Smooth muscle cell (in vitro differentiated cells): ENCODE results near the gene QARS1. TPM values are rescaled to one million over a fixed set of nuclear protein-coding genes. Genes with fewer than 3 reads are reported as not detected.

Source experiments
- DNase-seq: peaks from one replicate; lab custom pipeline; 2025; ENCODE audit not compliant: unreplicated experiment; lab: John Stamatoyannopoulos, UW
- H2AFZ ChIP-seq: fragments of 200-600 bp; sonication (generic); 2 replicates; pipeline ENCODE4 v1.6.0; 2016; ENCODE audit warnings: antibody characterized with exemption, low read depth, mild to moderate bottlenecking
- H3F3A ChIP-seq: fragments of 200-600 bp; sonication (generic); 2 replicates; pipeline ENCODE4 v1.6.0; 2017; ENCODE audit warnings: antibody characterized with exemption, low read depth
- H3K27ac ChIP-seq: fragments of 200-600 bp; sonication (generic); 2 replicates; pipeline ENCODE4 v1.5.1; 2016; ENCODE audit warnings: low read depth, mild to moderate bottlenecking
- H3K27me3 ChIP-seq: fragments of 200-600 bp; sonication (generic); 2 replicates; pipeline ENCODE4 v1.6.1; 2016; ENCODE audit warnings: low read depth, mild to moderate bottlenecking
- H3K36me3 ChIP-seq: fragments of 200-600 bp; sonication (generic); 2 replicates; pipeline ENCODE4 v1.5.1; 2016; ENCODE audit warnings: low read depth
- H3K4me1 ChIP-seq: fragments of 200-600 bp; sonication (generic); 2 replicates; pipeline ENCODE4 v1.5.1; 2016; ENCODE audit warnings: low read depth
- H3K4me2 ChIP-seq: fragments of 200-600 bp; sonication (generic); 2 replicates; pipeline ENCODE4 v1.6.0; 2016; ENCODE audit warnings: mild to moderate bottlenecking
- H3K4me3 ChIP-seq: fragments of 200-600 bp; sonication (generic); 2 replicates; pipeline ENCODE4 v1.5.1; 2016; ENCODE audit warnings: mild to moderate bottlenecking
- H3K79me2 ChIP-seq: fragments of 200-600 bp; sonication (generic); 2 replicates; pipeline ENCODE4 v1.6.0; 2016; ENCODE audit warnings: low read depth, mild to moderate bottlenecking
- H3K9ac ChIP-seq: fragments of 200-600 bp; sonication (generic); 2 replicates; pipeline ENCODE4 v1.6.0; 2016; ENCODE audit warnings: low read depth
- H3K9me3 ChIP-seq: fragments of 200-600 bp; sonication (generic); replicated peaks from 2 replicates; pipeline ENCODE4 v1.5.1; 2016; ENCODE audit warnings: low read depth
- H4K20me1 ChIP-seq: fragments of 200-600 bp; sonication (generic); 2 replicates; pipeline ENCODE4 v1.6.0; 2016; ENCODE audit warnings: low read depth
- WGBS: methylation state at CpG from one replicate; pipeline ENCODE4 v1.1.7; 2016; ENCODE audit warnings: low lambda C conversion rate; 5-methylcytosine and 5-hydroxymethylcytosine counted together
- polyA plus RNA-seq: library from polyadenylated mRNA; unstranded; fragments of >200 nt; fragmentation: Nextera tagmentation; extraction: Ambion mirVana; gene quantifications from 2 replicates; pipeline ENCODE4 v1.2.1, GENCODE V29; 2016
- total RNA-seq: library from RNA; depleted of rRNA; stranded (reverse); fragments of >200 nt; gene quantifications from 2 replicates; pipeline ENCODE4 v1.2.3, GENCODE V29; 2014
- TF ChIP-seq, protein P1 (sequence below): fragments of 200-600 bp; sonication (generic); IDR thresholded peaks from 2 replicates; pipeline ENCODE4 v1.5.1; 2017; ENCODE audit warnings: borderline replicate concordance, mild to moderate bottlenecking, antibody characterized with exemption; ENCODE audit not compliant: insufficient read depth, poor library complexity, severe bottlenecking

The QARS1 gene
- total and polyA plus RNA-seq, 2 experiments from 2014 or later = 114 to 135 TPM

DNA sequence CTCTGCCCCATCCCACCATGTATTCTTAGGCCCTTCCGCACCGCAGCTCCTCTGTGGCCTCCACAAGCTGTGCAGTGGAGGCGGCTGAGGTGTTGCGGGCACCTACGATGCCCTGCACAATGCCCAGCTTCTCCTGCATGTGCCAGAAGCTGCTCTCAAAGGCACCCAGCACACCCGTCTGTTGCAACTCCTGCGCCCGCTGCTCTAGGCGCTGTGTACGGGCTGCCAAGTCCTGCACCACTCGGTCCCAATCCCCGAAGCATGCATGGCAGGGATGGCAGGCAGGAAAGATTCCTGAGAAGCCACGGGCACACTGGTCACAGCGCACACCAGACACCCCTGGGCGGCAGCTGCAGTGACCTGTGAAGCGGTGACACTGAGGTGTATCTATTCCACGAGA is 19.1 kb upstream of the QARS1 start:
- Histone ChIP-seq H3K79me2 (peaks cover 21% of the 10 kb centered on the region), H4K20me1 (no peaks in the 10 kb centered on the region)

GRCh38 chr3:49122886-49123545 is 18.5 kb upstream of the QARS1 start:
- TF ChIP-seq, protein P1, sequence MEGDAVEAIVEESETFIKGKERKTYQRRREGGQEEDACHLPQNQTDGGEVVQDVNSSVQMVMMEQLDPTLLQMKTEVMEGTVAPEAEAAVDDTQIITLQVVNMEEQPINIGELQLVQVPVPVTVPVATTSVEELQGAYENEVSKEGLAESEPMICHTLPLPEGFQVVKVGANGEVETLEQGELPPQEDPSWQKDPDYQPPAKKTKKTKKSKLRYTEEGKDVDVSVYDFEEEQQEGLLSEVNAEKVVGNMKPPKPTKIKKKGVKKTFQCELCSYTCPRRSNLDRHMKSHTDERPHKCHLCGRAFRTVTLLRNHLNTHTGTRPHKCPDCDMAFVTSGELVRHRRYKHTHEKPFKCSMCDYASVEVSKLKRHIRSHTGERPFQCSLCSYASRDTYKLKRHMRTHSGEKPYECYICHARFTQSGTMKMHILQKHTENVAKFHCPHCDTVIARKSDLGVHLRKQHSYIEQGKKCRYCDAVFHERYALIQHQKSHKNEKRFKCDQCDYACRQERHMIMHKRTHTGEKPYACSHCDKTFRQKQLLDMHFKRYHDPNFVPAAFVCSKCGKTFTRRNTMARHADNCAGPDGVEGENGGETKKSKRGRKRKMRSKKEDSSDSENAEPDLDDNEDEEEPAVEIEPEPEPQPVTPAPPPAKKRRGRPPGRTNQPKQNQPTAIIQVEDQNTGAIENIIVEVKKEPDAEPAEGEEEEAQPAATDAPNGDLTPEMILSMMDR = no peak
- H3K4me3 ChIP-seq = no peak overlapping the region
- no peaks in the 10 kb centered on the region for H3K36me3 ChIP-seq
- peaks cover 26% of the 10 kb centered on the region for H3K79me2 ChIP-seq
- no peak overlapping the region for H3K27ac ChIP-seq
- H4K20me1 ChIP-seq = no peaks in the 10 kb centered on the region
- no peaks in the 10 kb centered on the region for H3K27me3 ChIP-seq
- H3K9me3 ChIP-seq = no peaks in the 10 kb centered on the region
- no peak overlapping the region for H2AFZ ChIP-seq
- peaks cover 15% of the 10 kb centered on the region for H3F3A ChIP-seq
- H3K4me2 ChIP-seq = no peak overlapping the region
- H3K9ac ChIP-seq = no peak overlapping the region
- WGBS = 97% methylated on average over 17 of the region's 17 CpGs
- H3K4me1 ChIP-seq = peaks cover 5% of the 10 kb centered on the region
- no peak for DNase-seq

More for the DNA sequence above, 19.1 kb upstream of the QARS1 start:
- Histone ChIP-seq H3K4me2 (no peak overlapping the region), H3K27me3 (no peaks in the 10 kb centered on the region), H3K4me3 (no peak overlapping the region), H3F3A (peaks cover 15% of the 10 kb centered on the region), H3K4me1 (peaks cover 5% of the 10 kb centered on the region), H3K36me3 (no peaks in the 10 kb centered on the region), H2AFZ (no peak overlapping the region), H3K27ac (no peak overlapping the region), H3K9ac (no peak overlapping the region), H3K9me3 (no peaks in the 10 kb centered on the region)
- WGBS = 98% methylated on average over 17 of the region's 17 CpGs
- TF ChIP-seq, protein P1 = no peak
- DNase-seq = no peak

DNA sequence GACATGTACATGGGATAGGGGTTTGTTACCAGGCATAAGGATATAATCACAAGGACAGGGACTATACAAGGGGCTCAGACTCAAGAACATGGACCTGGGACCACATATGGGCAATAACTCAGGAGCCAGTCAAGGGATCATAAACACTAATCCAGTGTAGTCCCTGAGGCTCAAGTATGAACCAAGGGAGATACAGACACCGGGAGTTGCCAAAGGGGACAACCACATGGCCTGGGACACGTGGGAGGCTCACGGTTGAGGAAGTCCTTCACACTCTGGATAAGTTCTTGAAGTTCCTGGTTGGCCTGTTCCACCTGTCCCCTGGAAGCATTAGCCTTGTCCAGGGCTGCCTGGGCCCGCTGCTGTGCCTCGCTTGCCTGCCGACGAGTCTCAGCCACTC is 17.9 kb upstream of the QARS1 start:
- Histone ChIP-seq H3F3A (peaks cover 15% of the 10 kb centered on the region), H3K27ac (no peak overlapping the region), H3K27me3 (no peaks in the 10 kb centered on the region), H4K20me1 (no peaks in the 10 kb centered on the region), H3K79me2 (peaks cover 26% of the 10 kb centered on the region), H3K4me3 (no peak overlapping the region), H3K4me1 (peaks cover 5% of the 10 kb centered on the region), H3K9ac (no peak overlapping the region), H2AFZ (no peak overlapping the region), H3K9me3 (no peaks in the 10 kb centered on the region), H3K4me2 (no peak overlapping the region), H3K36me3 (no peaks in the 10 kb centered on the region)
- no peak for DNase-seq
- 94% methylated on average over 7 of the region's 7 CpGs for WGBS
- TF ChIP-seq, protein P1 = no peak

DNA sequence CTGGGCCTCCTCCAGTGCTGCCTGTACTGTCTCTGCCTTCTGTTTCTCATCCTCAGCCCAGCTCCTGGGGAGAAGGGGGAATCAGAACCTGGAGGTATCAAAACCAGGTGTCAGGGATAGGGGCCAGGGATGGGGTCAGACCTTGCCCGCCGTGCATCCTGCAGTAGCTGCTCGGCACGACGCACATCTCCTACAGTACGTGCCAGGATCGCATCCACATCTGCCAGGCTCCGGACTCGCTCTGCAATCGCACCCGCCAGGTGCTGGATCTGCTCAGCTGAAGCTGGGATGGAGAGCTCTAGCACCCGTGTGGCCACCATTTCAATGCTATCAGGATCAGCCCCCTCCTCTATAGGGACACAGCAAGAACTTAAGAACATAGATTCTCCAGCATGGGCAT is 17.5 kb upstream of the QARS1 start:
- peaks cover 5% of the 10 kb centered on the region for H3K4me1 ChIP-seq
- H2AFZ ChIP-seq = no peak overlapping the region
- WGBS = 98% methylated on average over 12 of the region's 12 CpGs
- no peaks in the 10 kb centered on the region for H3K36me3 ChIP-seq
- H3K79me2 ChIP-seq = peaks cover 25% of the 10 kb centered on the region
- no peak overlapping the region for H3K4me3 ChIP-seq
- H3K27ac ChIP-seq = no peak overlapping the region
- no peaks in the 10 kb centered on the region for H3K27me3 ChIP-seq
- peaks cover 15% of the 10 kb centered on the region for H3F3A ChIP-seq
- no peaks in the 10 kb centered on the region for H4K20me1 ChIP-seq
- no peaks in the 10 kb centered on the region for H3K9me3 ChIP-seq
- no peak overlapping the region for H3K9ac ChIP-seq
- TF ChIP-seq, protein P1 = no peak
- H3K4me2 ChIP-seq = no peak overlapping the region
- DNase-seq = no peak
